Upper lobe of left lung (tissue), 4 donors: ENCODE measurements around the gene WFDC1.

Experiments
- CTCF ChIP-seq, 6 experiments: fragments of 450-650 bp in 4 of 6; fragments of 200-600 bp in 2 of 6; sonication (generic) in 2 of 6; IDR thresholded peaks; one replicate each; pipeline ENCODE4 v1.5.1; 2016 to 2019; ENCODE audit warnings: antibody characterized with exemption in 6 of 6
- POLR2AphosphoS5 ChIP-seq, 2 donors: sonication (generic); formaldehyde crosslinking; IDR thresholded peaks; one replicate each; pipeline ENCODE4 v1.5.1; 2017; ENCODE audit warnings: antibody characterized with exemption in 2 of 2

DNA sequence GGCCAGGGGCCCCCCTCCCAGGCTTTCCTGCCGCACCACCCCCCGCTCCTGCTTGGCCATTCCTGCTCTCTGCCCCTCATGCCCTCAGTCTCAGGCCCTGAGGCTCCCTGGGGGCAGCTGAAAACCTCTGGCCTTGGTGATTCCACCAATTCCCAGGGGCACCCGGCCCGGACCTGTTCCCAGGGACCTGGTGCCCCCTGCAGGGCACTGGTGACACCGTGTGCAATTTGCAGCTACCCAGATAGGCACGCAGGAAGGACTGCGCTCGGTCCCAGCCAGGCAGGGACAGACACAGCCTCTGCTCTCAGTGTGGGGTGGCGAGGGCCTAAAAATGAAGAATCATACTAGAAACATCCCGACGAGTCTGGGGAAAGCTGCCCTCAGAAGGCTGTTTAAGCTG is 13.4 kb downstream of the WFDC1 start:
- TF ChIP-seq CTCF (IDR thresholded peaks at IDR 0.05) = peak; percentile 56 to 72 (median 71)
- TF ChIP-seq POLR2AphosphoS5 (IDR thresholded peaks at IDR 0.05) = no peak
